GM15510 (cell line): Measurements from ENCODE around the gene ARHGAP28.

ENCODE experiments used
- POLR2A ChIP-seq: IDR thresholded peaks from 3 replicates; pipeline ENCODE4 v1.6.1; 2011; ENCODE audit warnings: borderline replicate concordance; ENCODE audit not compliant: insufficient read length; ENCODE audit errors: extremely low read depth

The ARHGAP28 gene

GRCh38 chr18:6885992-6886796, 156.7 kb downstream of the ARHGAP28 start:
- TF ChIP-seq POLR2A, result no peak

- no peak for TF ChIP-seq POLR2A
Measured at GRCh38 chr18:6886797-6887330, 157.3 kb downstream of the ARHGAP28 start.

GRCh38 chr18:6891788-6892187, 162.3 kb downstream of the ARHGAP28 start:
- no peak for TF ChIP-seq POLR2A

- no peak for TF ChIP-seq POLR2A
Measured at GRCh38 chr18:6901286-6901926, 171.9 kb downstream of the ARHGAP28 start.

GRCh38 chr18:6917072-6917471, 187.6 kb downstream of the ARHGAP28 start:
- TF ChIP-seq POLR2A, result no peak

GRCh38 chr18:6920099-6920955, 190.8 kb downstream of the ARHGAP28 start:
- TF ChIP-seq POLR2A, result no peak

GRCh38 chr18:6921571-6921970, 192.1 kb downstream of the ARHGAP28 start:
- no peak for TF ChIP-seq POLR2A

- no peak for TF ChIP-seq POLR2A
Measured at GRCh38 chr18:6923220-6923619, 193.7 kb downstream of the ARHGAP28 start.

- TF ChIP-seq POLR2A, result no peak
Measured at GRCh38 chr18:6927153-6927552, 197.6 kb downstream of the ARHGAP28 start.

GRCh38 chr18:6928359-6928758, 198.8 kb downstream of the ARHGAP28 start:
- no peak for TF ChIP-seq POLR2A

GRCh38 chr18:6929370-6930102, 200.0 kb downstream of the ARHGAP28 start:
- TF ChIP-seq POLR2A, result no peak

- no peak for TF ChIP-seq POLR2A
Measured at GRCh38 chr18:6934859-6935258, 205.3 kb downstream of the ARHGAP28 start.

GRCh38 chr18:6938003-6938402, 208.5 kb downstream of the ARHGAP28 start:
- no peak for TF ChIP-seq POLR2A

- no peak for TF ChIP-seq POLR2A
Measured at GRCh38 chr18:6939972-6940371, 210.5 kb downstream of the ARHGAP28 start.
